ENCODE results near the gene DDIAS.

GRCh38 chr11:82906236-82906635 is 4.7 kb downstream of the DDIAS start:
- TF ChIP-seq CTCF (IDR thresholded peaks at IDR 0.05), result peak; percentile 22 to 72 (median 67)
- TF ChIP-seq POLR2A (IDR thresholded peaks at IDR 0.05), result no peak

All from Peyer's patch (tissue), 4 donors.